ENCODE data around the gene MTX1.

The MTX1 gene

DNA sequence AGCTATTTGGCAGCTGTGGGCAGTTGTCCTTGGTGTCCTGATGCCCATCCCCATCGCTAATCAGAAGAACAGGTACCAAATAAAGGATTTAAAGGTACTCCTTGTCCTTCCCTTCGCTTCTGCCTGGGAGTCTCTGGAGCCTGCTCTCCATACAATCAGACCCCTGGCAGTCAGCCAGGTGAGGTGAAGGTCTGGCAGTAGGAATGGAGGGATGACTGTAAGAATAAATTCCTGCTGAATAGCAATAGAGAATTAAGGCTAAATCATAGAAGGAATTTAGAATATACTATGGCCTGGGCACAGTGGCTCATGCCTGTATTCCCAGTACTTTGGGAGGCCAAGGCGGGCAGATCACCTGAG, 10.0 kb upstream of the MTX1 start:
- H3K4me3 ChIP-seq (replicated peaks; ENCODE audit: low read depth, low read length) = no peak overlapping the region
- TF ChIP-seq, protein P1, sequence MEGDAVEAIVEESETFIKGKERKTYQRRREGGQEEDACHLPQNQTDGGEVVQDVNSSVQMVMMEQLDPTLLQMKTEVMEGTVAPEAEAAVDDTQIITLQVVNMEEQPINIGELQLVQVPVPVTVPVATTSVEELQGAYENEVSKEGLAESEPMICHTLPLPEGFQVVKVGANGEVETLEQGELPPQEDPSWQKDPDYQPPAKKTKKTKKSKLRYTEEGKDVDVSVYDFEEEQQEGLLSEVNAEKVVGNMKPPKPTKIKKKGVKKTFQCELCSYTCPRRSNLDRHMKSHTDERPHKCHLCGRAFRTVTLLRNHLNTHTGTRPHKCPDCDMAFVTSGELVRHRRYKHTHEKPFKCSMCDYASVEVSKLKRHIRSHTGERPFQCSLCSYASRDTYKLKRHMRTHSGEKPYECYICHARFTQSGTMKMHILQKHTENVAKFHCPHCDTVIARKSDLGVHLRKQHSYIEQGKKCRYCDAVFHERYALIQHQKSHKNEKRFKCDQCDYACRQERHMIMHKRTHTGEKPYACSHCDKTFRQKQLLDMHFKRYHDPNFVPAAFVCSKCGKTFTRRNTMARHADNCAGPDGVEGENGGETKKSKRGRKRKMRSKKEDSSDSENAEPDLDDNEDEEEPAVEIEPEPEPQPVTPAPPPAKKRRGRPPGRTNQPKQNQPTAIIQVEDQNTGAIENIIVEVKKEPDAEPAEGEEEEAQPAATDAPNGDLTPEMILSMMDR (IDR thresholded peaks at IDR 0.05; ENCODE audit: low read length, missing control alignments) = no peak
- no peak for DNase-seq (ENCODE audit: low read depth)

DNA sequence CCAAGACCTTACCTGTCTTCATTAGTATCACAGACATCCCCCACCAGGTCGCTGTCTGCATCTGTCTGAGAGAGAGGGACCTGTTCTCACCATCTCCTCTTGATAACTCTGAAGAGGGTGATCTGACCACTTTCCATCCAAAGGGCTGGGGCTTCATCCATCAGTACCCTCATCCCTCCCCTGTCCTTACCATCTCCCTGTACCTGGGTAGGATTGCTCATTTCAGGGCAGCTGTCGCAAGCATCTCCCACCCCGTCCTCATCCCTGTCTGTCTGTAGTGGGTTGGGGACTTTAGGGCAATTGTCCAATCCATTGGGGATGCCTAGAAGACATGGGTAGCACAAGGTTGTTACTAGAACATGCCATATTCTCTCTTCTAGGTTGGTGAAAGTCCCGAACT, 8.7 kb upstream of the MTX1 start:
- TF ChIP-seq, protein P1 (IDR thresholded peaks at IDR 0.05; ENCODE audit: low read length, missing control alignments) = no peak
- no peak for DNase-seq (ENCODE audit: low read depth)

DNA sequence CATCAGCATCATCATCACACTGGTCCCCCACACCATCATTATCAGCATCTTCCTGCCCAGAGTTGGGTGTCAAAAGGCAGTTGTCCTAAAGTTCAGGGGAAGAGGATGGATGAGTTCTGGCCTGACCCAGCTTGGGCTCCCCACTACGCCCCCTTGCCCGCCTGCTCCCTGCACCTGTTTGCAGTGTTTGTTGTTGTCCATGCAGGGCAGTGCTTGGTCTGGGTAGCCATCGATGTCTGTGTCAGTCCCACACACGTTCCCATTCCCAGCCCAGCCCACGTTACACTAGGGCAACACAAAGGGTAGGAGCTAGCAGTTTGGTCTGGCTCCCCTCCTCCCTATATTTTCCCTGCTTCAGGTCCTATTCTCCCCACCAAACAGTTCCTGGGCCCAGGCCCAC, 7.6 kb upstream of the MTX1 start:
- DNase-seq (ENCODE audit: low read depth) = no peak
- H3K4me3 ChIP-seq (replicated peaks; ENCODE audit: low read depth, low read length) = no peak overlapping the region
- TF ChIP-seq, protein P1 (IDR thresholded peaks at IDR 0.05; ENCODE audit: low read length, missing control alignments) = no peak

More for the DNA sequence above, 8.7 kb upstream of the MTX1 start:
- no peak overlapping the region for H3K4me3 ChIP-seq (replicated peaks; ENCODE audit: low read depth, low read length)

GRCh38 chr1:155202198-155202597, 6.3 kb upstream of the MTX1 start:
- TF ChIP-seq, protein P1 (IDR thresholded peaks at IDR 0.05; ENCODE audit: low read length, missing control alignments) = no peak
- no peak for DNase-seq (ENCODE audit: low read depth)
- no peak overlapping the region for H3K4me3 ChIP-seq (replicated peaks; ENCODE audit: low read depth, low read length)

DNA sequence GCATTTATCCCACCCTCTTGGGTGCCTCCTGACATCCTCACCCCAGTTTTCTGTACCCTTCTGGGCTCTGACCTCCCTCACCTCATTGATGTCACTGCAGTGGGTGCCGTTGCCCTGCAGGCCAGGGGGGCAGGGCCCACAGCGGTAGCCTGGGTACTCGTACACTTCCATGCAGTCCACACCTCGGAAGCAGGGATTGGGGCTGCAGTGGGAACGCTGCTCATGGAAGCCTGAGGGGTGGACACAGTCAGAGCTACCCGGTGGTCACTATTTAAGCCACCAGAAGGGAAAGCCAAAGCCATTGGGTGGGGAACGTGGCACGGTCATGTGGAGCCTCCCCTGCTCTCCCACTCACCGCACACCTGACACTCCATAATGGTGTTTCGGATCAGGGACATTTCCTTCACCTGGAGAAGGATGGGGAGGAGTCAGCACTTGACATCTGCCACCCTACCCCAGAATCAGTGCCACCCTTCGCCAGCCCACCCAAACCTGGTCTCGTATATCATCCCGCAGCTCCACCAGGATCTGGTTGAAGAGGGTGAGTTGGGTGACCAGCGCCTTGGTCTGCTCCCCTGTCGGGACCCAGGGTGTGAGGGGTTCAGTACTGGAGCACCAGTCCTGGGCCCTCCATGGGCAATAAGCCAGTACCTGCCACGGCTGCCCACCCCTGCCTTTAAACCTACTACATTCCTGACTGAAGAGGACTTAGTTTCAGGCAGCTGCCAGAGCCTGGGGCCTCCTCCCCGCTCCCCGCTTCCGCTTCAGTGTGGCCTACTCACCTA, 5.6 kb upstream of the MTX1 start:
- TF ChIP-seq, protein P1 (IDR thresholded peaks at IDR 0.05; ENCODE audit: low read length, missing control alignments) = no peak
- no peak overlapping the region for H3K4me3 ChIP-seq (replicated peaks; ENCODE audit: low read depth, low read length)
- DNase-seq (ENCODE audit: low read depth) = no peak

DNA sequence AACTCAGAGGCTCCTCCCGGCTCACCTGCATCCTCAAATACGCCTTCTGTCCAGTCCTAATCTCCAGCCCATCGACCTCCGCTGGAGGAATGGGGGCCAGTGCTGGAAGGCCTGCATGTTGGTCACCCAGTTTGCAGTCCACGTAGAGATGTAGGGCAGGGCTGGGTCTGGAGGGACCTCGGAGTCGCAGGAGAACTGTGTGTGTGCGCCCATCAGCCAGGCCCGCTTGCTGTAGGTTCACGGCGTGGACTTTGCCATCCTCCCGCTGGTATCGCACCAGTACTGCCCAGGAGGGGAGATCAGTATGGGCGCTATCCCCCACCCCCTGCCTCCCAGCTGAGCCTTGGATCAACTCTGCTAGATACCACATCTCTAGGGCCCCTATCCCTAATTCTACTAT, 3.5 kb upstream of the MTX1 start:
- no peak overlapping the region for H3K4me3 ChIP-seq (replicated peaks; ENCODE audit: low read depth, low read length)
- TF ChIP-seq, protein P1 (IDR thresholded peaks at IDR 0.05; ENCODE audit: low read length, missing control alignments) = no peak
- DNase-seq (ENCODE audit: low read depth) = no peak
